ENCODE results near the gene INIP. TPM values are rescaled to one million over a fixed set of nuclear protein-coding genes. Genes with fewer than 3 reads are reported as not detected.

Gene INIP
- total RNA-seq, 1 experiment from 2014 or later: 24.5 TPM

- no peak overlapping the region for H4K91ac ChIP-seq (ENCODE audit: insufficient read length, low read depth, low read length)
- no peaks in the 10 kb centered on the region for H3K27me3 ChIP-seq (ENCODE audit: insufficient read depth, low read length)
- no CpG with 5 or more reads among the region's 1 CpG for WGBS (ENCODE audit: extremely low coverage, insufficient read length, low lambda C conversion rate)
- H4K20me1 ChIP-seq (ENCODE audit: control insufficient read depth, insufficient read depth, insufficient read length): no peaks in the 10 kb centered on the region
- H3K9me3 Mint-ChIP-seq: peaks cover 6 to 8% of the 10 kb centered on the region in 2 experiments; a peak in 4 of 5 replicates
- no peak overlapping the region for H2BK15ac ChIP-seq (ENCODE audit: low read depth, low read length)
- H3K36me3 Mint-ChIP-seq (ENCODE audit: insufficient read depth in 1 of 3, low read depth in 3 of 3): peaks cover 0 to 7% (median 4%) of the 10 kb centered on the region in 3 experiments; a peak in 5 of 7 replicates
- H3T11ph ChIP-seq (ENCODE audit: low read length): no peak overlapping the region
- no peak overlapping the region for H2BK12ac ChIP-seq (ENCODE audit: insufficient read length, low read depth, low read length)
- peaks cover 15 to 16% of the 10 kb centered on the region in 2 experiments for H3K4me1 Mint-ChIP-seq
- H2BK20ac ChIP-seq (ENCODE audit: low read depth, low read length, poor library complexity, severe bottlenecking): no peak overlapping the region
- H3K56ac ChIP-seq (ENCODE audit: insufficient read length, low read depth, low read length): no peak overlapping the region
- H2BK5ac ChIP-seq (ENCODE audit: insufficient read length, low read length): no peak overlapping the region
- no peaks in the 10 kb centered on the region for H3K9me3 ChIP-seq (ENCODE audit: control insufficient read depth, low read depth, low read length)
- H3K27ac Mint-ChIP-seq: no peak overlapping the region
- no peaks in the 10 kb centered on the region; the same call in 1 of the 2 replicates for H3K4me1 ChIP-seq (ENCODE audit: insufficient read depth, low read length)
- TF ChIP-seq CTCF (conservative IDR thresholded peaks at IDR 0.05): no peak
- no peak overlapping the region for H2AK5ac ChIP-seq (ENCODE audit: insufficient read length, low read length)
- H3K27me3 Mint-ChIP-seq (ENCODE audit: low read depth): no peaks in the 10 kb centered on the region
- H4K5ac ChIP-seq (ENCODE audit: insufficient read length, low read depth, low read length): no peak overlapping the region
- H3K4me3 Mint-ChIP-seq: no peak overlapping the region
- no peak for DNase-seq
- H3K23ac ChIP-seq (ENCODE audit: insufficient read length, low read depth, low read length): no peak overlapping the region
- H3K9ac ChIP-seq (ENCODE audit: extremely low read depth, insufficient read length, low read length): no peak overlapping the region
- no peak overlapping the region for H3K4ac ChIP-seq (ENCODE audit: low read depth, low read length)
- H2BK120ac ChIP-seq (ENCODE audit: low read depth, low read length, poor library complexity, severe bottlenecking): no peak overlapping the region
- no peak overlapping the region for H3K14ac ChIP-seq (ENCODE audit: insufficient read depth, low read length)
- no peak overlapping the region for H3K27ac ChIP-seq (ENCODE audit: insufficient read length, low read depth, low read length)
- H3K79me1 ChIP-seq (ENCODE audit: insufficient read depth, low read depth, low read length, poor library complexity, severe bottlenecking): no peaks in the 10 kb centered on the region
- H3K79me2 ChIP-seq (ENCODE audit: insufficient read depth, low read length): 0 out of 2 replicates have a peak, but pooled peaks cover 2% of the 10 kb centered on the region
- H3K23me2 ChIP-seq (ENCODE audit: insufficient read length, low read depth, low read length, poor library complexity, severe bottlenecking): no peaks in the 10 kb centered on the region
- H2AFZ ChIP-seq (ENCODE audit: low read length): no peak overlapping the region
- no peak overlapping the region for H4K8ac ChIP-seq (replicated peaks; ENCODE audit: insufficient read length, low read depth, low read length)
- no peak overlapping the region for H3K4me2 ChIP-seq (ENCODE audit: insufficient read depth, insufficient read length, low read length)
- H3K18ac ChIP-seq (ENCODE audit: insufficient read length, low read depth, low read length): no peak overlapping the region
Measured at GRCh38 chr9:112765281-112765680, 47.4 kb upstream of the INIP start.

Measured in H9 (cell line).